ENCODE results near the gene OSTF1. TPM values are rescaled to one million over a fixed set of nuclear protein-coding genes. Genes with fewer than 3 reads are reported as not detected.

The OSTF1 gene
- total RNA-seq, 1 experiment from 2014 or later, result 17.8 TPM

GRCh38 chr9:75190762-75191161, 102.4 kb downstream of the OSTF1 start:
- Mint-ChIP-seq H3K36me3 (no peaks in the 10 kb centered on the region), H3K9me3 (peaks cover 17% of the 10 kb centered on the region; the same call in 1 of the 2 replicates), H3K4me1 (no peaks in the 10 kb centered on the region), H3K27ac (no peak overlapping the region), H3K4me3 (no peak overlapping the region), H3K27me3 (ENCODE audit: low read depth) (no peaks in the 10 kb centered on the region)
- ATAC-seq, result no peak
- no peak for DNase-seq (ENCODE audit: low spot score)
- CTCF ChIA-PET, result no interaction called here
- POLR2A ChIA-PET, result no interaction called here
- TF ChIP-seq MXD4 (CRISPR knock-in tag; IDR thresholded peaks at IDR 0.05; ENCODE audit: borderline replicate concordance), result no peak

Other genes with a start within 250 kb of the OSTF1 start
- 0.66 to 1.4 TPM (median 0.78 TPM) in 3 replicates for gene TRPM6, start 200.6 kb upstream of the OSTF1 start, total RNA-seq (2021)
- 10.3 to 15.5 TPM (median 14.1 TPM) in 3 replicates for gene C9orf40, start 135.6 kb upstream of the OSTF1 start, total RNA-seq (2021)
- 35.4 to 39.2 TPM (median 37.3 TPM) in 3 replicates for gene CARNMT1, start 60.2 kb upstream of the OSTF1 start, total RNA-seq (2021)
- 10.5 to 14.5 TPM (median 13.3 TPM) in 3 replicates for gene NMRK1, start 359 bp upstream of the OSTF1 start, total RNA-seq (2021)

Measured in WTC11 (cell line).